ENCODE results near the gene AQP4.
A peak's percentile ranks its signal among the peaks of the same experiment; 100 is the strongest.

AQP4 gene

DNA sequence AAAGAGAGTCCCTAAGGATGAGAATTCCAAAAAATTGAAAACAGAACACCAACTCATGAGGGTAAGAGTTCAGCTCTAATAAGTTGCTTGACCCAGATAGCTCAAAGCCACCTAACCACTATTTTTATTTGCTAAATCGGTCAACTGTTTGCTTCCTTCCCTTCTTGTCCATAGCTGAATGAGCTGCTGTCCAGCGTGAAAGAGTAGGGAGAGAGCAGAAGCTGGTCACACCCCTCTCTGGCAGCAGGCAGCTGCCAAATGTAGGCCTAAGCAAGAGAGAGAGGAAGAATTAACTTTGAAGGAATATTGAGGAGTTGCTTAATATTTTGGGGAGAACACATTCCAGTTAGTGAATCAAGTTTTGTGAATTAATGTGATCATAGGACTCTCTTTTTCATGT, 25.9 kb downstream of the AQP4 start:
- DNase-seq: no peak

DNA sequence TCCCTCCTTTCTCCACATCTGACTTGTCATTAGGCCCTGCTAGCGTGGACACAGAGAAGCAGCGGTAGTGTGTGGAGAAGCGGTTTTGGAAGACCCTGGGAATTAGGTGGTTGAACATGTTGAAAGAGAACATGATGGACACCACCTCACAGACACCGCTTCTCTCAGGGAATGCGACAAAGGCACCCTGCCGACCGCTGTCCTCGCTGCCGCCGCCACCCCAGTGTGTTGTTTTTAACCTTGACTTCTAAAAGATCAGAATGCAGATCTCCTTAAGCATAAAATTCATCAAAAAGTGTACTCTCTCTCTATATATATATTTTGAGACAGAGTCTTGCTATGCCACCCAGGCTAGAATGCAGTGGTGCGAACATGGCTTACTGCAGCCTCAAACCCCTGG, 33.2 kb downstream of the AQP4 start:
- DNase-seq: no peak

DNA sequence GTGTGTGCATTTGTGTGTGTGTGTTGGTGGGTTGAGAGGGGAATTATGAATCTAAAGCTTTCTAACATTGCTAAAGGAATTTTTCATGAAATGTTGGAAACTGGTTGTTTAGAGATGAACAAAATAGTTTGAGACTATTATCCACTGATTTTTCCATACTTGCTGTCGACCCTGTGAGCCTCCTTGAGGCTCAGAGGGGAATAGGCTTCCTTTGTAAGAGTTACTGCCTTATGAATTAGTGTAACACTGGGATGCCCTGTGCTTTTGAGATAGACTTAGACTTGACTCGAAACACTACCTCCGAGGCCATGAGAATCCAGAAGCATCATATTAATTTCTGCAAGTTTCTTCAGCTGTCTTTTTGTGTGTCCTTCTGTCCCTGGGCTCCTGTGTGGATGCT, 37.9 kb downstream of the AQP4 start:
- DNase-seq: no peak

DNA sequence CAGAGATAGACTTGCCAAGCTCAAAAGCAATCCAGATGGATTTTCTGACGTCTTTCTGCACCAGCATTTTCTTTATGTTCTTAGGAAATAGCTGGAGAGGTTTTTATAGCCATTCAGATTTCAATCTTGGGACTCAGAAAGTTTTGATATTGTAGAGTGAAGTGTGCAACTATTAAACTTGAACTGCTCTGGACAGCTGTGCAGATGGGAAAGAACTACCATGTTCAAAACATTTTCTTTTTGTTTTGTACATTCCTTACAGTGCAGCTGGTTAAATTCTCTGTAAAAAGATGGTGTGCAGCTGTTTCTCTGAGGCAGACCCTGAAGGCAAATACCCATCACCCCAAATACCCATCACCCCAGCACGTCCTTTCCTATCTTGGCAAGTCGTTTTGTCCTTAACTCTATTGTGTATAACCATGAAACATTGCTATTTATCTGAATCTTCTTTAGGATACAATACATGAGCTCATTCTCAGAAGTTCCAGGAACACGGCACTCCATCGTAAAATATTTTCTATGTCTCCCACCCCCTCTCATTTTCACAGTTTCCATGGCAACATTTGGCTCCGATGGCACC, 38.8 kb downstream of the AQP4 start:
- no peak for DNase-seq

DNA sequence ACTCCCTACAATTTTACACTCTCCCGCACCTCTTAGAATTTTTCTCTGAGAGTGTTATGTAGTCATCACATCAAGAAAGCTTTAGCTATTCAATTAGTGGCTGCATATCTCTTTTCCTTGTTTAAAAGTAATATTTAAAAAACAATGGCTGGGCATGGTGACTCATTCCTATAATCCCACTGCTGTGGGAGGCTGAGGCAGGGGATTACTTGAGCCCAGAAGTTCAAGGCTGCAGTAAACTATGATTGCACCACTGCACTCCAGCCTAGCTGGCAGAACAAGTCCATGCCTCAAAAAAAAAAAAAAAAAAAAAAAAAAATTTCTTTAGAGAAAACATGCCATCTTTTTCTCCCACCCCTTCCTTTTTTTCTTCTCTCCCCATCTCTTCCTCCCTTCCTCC, 44.3 kb downstream of the AQP4 start:
- DNase-seq: no peak

DNA sequence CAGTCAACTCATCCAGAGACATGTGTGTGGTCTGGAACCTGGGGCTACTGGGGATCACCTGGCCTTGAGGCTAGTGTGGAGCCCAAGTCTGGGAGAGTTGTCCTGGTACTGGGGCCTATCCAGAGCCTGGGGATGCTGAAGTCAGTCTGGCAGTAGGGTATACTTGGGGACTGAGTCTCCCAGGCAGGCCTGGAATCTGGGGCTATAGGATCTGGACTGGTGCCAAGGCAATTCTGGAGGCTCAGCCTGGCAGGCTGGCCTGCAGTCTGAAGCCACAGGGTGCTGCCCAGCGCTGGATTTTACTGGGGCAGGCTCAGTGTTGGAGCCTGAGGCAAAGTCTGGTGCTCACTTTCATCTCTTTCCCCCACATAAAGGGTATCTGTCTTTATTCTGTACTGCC, 46.5 kb downstream of the AQP4 start:
- no peak for DNase-seq

DNA sequence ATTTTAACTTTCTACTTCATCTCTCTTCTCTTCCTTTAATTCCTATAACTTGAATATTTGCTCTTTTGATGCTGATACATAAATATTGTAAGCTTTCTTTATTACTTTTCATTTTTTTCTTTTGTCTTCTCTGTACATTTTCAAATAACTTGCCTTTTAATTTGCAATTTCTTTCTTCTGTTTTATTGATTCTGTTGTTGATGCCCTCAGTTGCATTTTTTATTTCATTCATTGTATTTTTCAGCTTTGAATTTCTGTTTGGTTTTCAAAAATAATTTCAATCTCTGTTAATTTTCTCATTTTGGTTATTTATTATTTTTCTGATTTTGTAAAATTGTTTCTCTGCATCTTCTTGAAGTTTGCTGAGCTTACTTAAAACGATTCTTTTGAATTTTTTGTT, 47.0 kb downstream of the AQP4 start:
- no peak for DNase-seq

DNA sequence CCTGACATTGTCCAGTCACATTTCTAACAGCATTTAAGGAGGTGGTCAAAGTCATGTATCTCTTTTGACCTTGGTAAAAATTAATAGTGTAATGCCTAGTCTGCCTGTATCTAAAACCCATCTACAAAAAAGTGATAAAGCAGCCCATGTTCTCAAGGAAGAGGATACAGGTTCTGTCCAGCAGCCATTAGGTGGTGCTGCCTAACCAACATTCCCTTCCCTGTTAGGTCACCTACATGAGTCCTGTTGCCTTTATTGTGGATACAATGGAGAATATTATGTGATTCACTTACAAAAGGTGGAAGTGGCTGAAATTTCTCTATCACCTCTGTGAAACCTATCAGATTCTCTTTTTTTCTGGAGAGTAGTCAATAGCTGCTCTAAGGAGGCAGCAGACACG, 52.5 kb downstream of the AQP4 start:
- DNase-seq: peak; percentile 1

DNA sequence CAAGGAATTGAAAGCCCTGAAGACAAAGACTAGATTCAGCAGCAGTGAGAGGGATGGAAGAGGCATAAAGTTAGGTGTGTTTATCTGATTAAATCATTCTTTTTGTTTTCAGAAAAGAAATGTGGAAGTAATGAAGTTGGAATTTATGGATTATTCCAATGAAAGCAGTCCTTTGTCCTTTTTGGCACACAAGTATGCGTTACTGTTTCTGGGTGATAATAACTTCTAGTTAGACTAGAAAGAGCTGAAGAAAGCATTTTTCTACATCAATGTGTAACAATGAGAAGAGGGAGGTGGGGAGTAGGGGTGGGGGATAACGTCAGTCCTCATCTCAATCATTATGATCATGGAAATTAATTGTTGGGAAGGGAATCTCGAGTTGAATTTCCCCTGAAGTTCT, 53.0 kb downstream of the AQP4 start:
- DNase-seq: no peak

DNA sequence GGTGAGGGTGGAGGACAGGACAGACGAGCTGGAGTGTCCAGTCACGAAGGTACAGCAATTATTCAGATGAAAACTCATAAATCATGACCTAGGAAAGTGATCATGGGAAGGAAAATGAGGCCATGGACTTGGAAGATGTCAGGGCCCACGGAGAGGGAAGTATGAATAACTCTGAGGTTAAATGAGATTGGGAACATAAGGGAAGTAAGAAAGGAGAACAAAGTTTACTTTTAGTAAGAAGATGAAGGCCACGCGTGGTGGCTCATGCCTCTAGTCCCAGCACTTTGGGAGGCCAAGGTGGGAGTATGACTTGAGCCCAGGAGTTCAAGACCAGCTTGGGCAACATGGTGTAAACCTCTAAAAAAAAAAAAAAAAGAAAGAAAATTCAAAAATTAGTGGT, 56.2 kb downstream of the AQP4 start:
- no peak for DNase-seq

DNA sequence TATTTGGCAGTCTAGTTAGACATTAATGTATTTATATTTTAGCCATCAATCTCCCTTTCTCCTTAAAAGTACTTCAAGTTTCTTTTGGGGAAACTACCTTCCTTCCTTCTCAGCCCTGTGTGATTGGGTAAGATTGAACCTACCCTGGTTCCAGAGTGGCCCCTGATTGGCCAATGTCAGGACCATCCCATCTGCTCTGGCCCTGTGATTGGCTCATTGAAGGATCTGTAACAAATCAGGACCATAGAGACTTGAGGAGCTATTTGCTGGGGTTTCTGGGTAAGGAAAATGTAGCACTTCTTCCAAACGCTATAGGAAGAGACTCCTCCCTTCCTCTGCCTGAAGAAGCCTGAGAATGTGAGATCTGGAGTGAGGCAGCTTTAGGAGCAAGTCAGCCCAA, 59.3 kb downstream of the AQP4 start:
- DNase-seq: no peak

DNA sequence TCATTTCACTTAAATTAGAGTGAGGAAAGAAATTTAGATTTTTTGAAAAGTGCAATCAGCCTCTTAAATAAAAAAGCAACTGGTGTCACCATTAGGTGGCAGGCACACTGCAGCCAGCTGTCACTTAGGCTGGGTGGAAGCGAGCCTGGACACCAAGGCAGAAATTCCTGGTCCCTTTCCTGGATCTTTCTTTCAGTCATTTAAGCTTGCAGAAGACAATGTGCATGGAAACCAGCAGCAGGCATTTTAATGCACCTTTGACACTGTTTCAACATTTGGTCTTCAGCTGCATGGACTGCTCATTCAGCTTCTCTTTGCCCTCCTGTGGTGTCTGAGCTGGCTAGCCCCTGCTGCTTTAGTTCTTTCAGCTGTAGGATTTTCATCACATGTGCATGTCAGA, 61.0 kb downstream of the AQP4 start:
- no peak for DNase-seq

DNA sequence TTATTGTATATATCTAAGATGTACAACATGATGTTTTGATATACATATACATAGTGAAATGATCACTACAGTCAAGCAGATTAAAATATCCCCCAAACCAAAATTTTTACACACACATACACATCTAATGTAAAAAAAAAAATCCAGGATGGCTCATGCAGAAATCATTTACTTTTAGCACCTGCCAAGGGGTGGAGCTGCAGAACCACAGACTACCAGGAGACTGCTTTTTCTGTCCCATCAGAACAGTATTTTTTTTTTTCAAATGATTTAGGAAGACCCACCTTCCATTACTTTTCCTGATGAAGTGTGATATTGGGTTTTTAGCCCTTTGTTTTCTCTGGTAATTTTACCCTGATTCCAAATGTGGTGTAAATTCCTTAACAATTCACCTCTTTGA, 61.9 kb downstream of the AQP4 start:
- no peak for DNase-seq

DNA sequence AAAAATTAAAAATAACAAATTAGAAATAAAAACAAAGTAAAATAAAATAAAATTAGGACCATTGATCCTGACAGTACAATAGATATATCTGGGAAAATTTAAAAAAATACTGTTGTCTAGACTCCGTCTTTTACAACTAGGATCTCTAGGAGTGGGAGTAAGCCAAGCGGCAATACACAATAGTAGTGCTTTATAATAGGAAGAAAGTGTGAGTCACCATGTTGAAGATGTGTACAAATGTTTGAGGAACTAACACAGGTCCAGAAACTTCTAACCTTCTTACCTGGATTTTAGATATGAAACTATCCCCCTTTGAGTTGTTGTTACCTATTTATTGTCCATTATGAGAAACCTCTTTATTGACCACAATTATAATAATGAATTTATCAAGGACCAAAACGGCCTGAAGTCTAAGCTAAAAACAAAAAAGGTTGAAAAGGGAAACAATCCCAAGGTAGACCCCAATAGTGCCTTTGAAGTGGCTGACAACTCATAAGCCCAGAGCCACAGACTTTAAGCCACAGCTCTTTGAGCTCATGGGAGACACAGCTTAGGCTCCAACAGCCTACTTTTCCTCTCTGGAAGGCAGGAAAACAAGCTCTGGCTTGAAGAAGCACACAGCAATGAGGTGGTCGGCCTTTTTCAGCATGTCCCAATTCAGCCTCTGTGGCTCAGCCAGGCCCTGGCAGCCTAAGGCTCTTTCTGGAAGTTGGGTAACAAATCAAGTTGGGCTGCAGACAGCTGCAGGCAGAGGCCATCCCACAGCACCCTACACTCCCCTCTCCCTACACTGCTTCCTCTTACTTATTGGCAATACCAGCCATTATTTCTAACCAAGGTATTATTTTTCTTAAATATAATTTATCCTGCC, 62.9 kb downstream of the AQP4 start:
- DNase-seq: no peak

All from fibroblast of upper back skin (primary cell).